Measurements from ENCODE around the gene IFNA13. TPM values are rescaled to one million over a fixed set of nuclear protein-coding genes. Genes with fewer than 3 reads are reported as not detected.

Gene IFNA13
- total and polyA plus RNA-seq, 2 donors from 2014 or later = not detected

DNA sequence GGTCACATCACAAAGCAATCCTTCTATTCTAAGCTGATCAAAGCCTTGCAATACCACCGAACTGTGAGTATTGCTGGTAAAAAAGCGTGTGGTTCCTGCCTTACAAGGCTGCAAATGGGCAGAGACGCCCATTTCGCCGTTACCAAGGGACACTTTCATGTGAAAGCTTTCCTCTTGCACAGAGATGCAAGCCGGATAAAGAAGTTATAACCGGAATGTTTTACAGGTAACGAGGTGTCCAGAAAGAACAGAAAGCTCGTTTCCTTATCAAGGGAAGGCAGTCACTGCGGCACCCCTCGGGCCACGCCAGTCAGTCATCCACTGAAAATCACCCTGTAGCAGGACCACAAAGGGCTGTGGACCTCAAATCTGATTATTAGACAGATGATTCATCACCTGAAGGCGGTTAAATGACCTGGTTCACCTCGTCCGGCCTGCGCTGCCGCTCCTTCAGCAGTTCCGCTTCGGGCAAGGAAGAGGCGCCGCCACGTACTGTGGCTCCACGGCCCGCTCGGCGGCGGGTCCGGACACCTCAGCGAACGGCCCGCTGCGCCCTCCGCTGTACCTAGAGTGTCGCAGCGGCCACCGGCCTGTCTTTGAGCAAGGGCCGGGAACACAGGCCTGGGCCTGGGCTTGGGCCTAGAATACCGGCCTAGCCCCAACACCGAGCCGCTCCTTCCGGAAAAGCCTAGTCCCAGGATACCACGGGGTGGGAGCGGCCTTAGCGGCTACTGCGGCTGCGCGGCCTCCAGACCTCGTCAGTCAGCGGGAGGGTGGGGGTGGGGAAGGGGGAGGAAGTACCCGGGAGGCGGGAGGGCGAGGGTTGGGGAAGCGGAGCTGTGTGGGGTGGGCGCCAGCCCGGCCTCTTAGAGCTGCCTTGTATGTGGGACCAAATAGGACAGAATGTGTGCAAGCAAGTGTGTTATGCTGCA, 32.9 kb downstream of the IFNA13 start, which contains the start of gene KLHL9:
TSS of gene KLHL9 (minus strand) at position 704 of the 932 bp plus-strand sequence. CDS start at position 159, 545 bp downstream.
- intact Hi-C loops (cut with DNase I) = no loop called here
- no peak for FAIRE-seq
- H3K27ac ChIP-seq (ENCODE audit: low read depth in 2 of 2, low read length in 2 of 2) = peak within 1 kb of the TSS; percentile 88 to 94
- peak; percentile 95 to 98 (median 96) for DNase-seq
- H3K27me3 ChIP-seq (ENCODE audit: control insufficient read depth, insufficient read depth, low read length) = no peaks in the 10 kb centered on the region
- no peaks in the 10 kb centered on the region for H3K9me3 ChIP-seq (ENCODE audit: control insufficient read depth in 2 of 3, insufficient read depth in 1 of 3, low read length in 3 of 3)
- H3K9ac ChIP-seq (ENCODE audit: low read length in 3 of 3) = peak within 1 kb of the TSS; percentile 97 to 100 (median 100)
- TF ChIP-seq, protein P1, sequence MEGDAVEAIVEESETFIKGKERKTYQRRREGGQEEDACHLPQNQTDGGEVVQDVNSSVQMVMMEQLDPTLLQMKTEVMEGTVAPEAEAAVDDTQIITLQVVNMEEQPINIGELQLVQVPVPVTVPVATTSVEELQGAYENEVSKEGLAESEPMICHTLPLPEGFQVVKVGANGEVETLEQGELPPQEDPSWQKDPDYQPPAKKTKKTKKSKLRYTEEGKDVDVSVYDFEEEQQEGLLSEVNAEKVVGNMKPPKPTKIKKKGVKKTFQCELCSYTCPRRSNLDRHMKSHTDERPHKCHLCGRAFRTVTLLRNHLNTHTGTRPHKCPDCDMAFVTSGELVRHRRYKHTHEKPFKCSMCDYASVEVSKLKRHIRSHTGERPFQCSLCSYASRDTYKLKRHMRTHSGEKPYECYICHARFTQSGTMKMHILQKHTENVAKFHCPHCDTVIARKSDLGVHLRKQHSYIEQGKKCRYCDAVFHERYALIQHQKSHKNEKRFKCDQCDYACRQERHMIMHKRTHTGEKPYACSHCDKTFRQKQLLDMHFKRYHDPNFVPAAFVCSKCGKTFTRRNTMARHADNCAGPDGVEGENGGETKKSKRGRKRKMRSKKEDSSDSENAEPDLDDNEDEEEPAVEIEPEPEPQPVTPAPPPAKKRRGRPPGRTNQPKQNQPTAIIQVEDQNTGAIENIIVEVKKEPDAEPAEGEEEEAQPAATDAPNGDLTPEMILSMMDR (IDR thresholded peaks at IDR 0.05; ENCODE audit: borderline replicate concordance, extremely low read depth, insufficient read depth) = no peak
- peak within 1 kb of the TSS; percentile 92 to 98 (median 96) for H3K4me3 ChIP-seq (ENCODE audit: low read length in 3 of 3)
- H3K36me3 ChIP-seq (ENCODE audit: control insufficient read depth in 2 of 3, insufficient read depth in 3 of 3, low read length in 3 of 3) = peaks cover 0 to 4% (median 0%) of the 10 kb centered on the region in 3 donors
- peaks cover 5 to 16% (median 12%) of the 10 kb centered on the region in 3 donors for H3K4me1 ChIP-seq (ENCODE audit: control insufficient read depth in 2 of 3, insufficient read depth in 2 of 3, low read depth in 1 of 3, low read length in 3 of 3)

DNA sequence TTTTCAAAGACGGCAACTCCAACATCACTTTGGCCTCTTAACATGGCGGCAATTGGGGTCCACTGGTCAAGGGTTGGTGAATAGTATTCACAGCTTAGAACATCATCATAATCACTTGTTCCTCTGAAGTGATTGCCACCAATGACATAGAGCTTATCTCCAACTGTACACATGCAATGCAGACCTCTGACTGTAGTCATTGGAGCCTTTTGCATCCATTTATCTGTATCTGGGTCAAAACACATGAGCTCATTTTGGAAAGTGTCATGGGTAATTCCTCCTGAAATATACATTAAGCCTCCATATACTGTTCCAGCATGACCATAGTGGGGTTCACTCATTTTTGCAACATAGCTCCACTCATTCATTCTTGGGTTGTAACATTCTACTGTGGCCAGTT, 34.6 kb downstream of the IFNA13 start:
- Histone ChIP-seq H3K4me1 (ENCODE audit: control insufficient read depth in 2 of 3, insufficient read depth in 2 of 3, low read depth in 1 of 3, low read length in 3 of 3) (peaks cover 5 to 16% (median 12%) of the 10 kb centered on the region in 3 donors), H3K36me3 (ENCODE audit: control insufficient read depth in 2 of 3, insufficient read depth in 3 of 3, low read length in 3 of 3) (peaks cover 0 to 4% (median 0%) of the 10 kb centered on the region in 3 donors), H3K9ac (ENCODE audit: low read length in 3 of 3) (no peak overlapping the region), H3K27me3 (ENCODE audit: control insufficient read depth, insufficient read depth, low read length) (no peaks in the 10 kb centered on the region), H3K27ac (ENCODE audit: low read depth in 2 of 2, low read length in 2 of 2) (no peak overlapping the region), H3K4me3 (ENCODE audit: low read length in 3 of 3) (peak overlapping the region in 2 of 3 donors; percentile 82 to 98), H3K9me3 (ENCODE audit: control insufficient read depth in 2 of 3, insufficient read depth in 1 of 3, low read length in 3 of 3) (no peaks in the 10 kb centered on the region)
- TF ChIP-seq, protein P1 (IDR thresholded peaks at IDR 0.05; ENCODE audit: borderline replicate concordance, extremely low read depth, insufficient read depth) = no peak
- no peak for DNase-seq
- FAIRE-seq = no peak
- intact Hi-C loops (cut with DNase I) = no loop called here

DNA sequence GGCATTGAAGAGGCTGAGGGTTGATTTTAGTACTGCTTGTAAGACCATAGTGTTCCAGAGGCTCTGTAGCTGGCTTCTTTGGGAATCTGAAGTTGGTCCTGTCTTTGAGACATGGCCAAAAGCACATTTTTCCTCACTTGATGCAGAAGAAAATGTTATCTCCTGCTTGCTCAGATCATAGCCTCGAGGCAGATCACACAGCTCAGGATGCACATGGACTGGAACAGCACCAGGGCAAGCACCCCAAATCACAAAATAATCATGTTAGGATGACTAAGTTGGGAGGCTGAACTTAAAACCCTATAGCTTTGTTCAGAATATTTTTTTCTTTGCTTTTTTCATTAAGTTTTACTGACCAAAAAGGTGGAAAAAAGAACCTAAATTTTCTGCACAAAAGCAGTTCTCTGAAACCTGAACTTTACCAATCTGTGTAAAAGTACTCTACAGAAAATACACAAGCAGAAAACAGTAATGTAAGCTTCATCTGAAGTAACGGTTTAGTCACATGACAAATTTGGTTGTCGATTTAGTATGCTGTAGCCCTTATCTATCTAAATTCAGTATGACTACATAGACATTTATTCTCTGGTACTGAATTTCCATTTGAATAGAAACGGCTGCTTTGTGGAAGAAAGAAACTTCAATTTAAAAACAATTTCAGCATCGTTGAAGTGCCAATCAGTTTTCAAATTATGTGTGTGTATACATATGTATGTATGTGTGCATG, 36.0 kb downstream of the IFNA13 start:
- no peak for FAIRE-seq
- peaks cover 0 to 4% (median 0%) of the 10 kb centered on the region in 3 donors for H3K36me3 ChIP-seq (ENCODE audit: control insufficient read depth in 2 of 3, insufficient read depth in 3 of 3, low read length in 3 of 3)
- no peak for DNase-seq
- H3K9me3 ChIP-seq (ENCODE audit: control insufficient read depth in 2 of 3, insufficient read depth in 1 of 3, low read length in 3 of 3) = no peaks in the 10 kb centered on the region
- no peak overlapping the region for H3K4me3 ChIP-seq (ENCODE audit: low read length in 3 of 3)
- H3K27me3 ChIP-seq (ENCODE audit: control insufficient read depth, insufficient read depth, low read length) = no peaks in the 10 kb centered on the region
- intact Hi-C loops (cut with DNase I) = no loop called here
- H3K4me1 ChIP-seq (ENCODE audit: control insufficient read depth in 2 of 3, insufficient read depth in 2 of 3, low read depth in 1 of 3, low read length in 3 of 3) = peaks cover 5 to 16% (median 12%) of the 10 kb centered on the region in 3 donors
- TF ChIP-seq, protein P1 (IDR thresholded peaks at IDR 0.05; ENCODE audit: borderline replicate concordance, extremely low read depth, insufficient read depth) = no peak
- no peak overlapping the region for H3K9ac ChIP-seq (ENCODE audit: low read length in 3 of 3)
- no peak overlapping the region for H3K27ac ChIP-seq (ENCODE audit: low read depth in 2 of 2, low read length in 2 of 2)

All from kidney (tissue), 14 donors.